Measurements from ENCODE around the gene ZNF611. TPM values are rescaled to one million over a fixed set of nuclear protein-coding genes. Genes with fewer than 3 reads are reported as not detected.
"Not testable (repeated sequence)": the region's sequence is repeated elsewhere in the genome, so short reads cannot be mapped to it uniquely, and the experiment has no call there.

The ZNF611 gene
- total RNA-seq, 1 experiment from 2014 or later, result 16.6 TPM

GRCh38 chr19:52687684-52688083, 47.2 kb downstream of the ZNF611 start:
- in situ Hi-C loops (cut with HindIII; ENCODE audit: low pct_unique_long_range_greater_than_20kb, low sequenced_read_pairs), result no loop called here

GRCh38 chr19:52685811-52686210, 49.0 kb downstream of the ZNF611 start:
- H3K36me3 ChIP-seq (ENCODE audit: control insufficient read depth, insufficient read depth, low read length), result no peaks in the 10 kb centered on the region
- DNase-seq (ENCODE audit: low read depth, low spot score) (no peak), ATAC-seq (no peak)
- H3K27ac ChIP-seq (ENCODE audit: low read length), result no peak overlapping the region
- H3K4me1 ChIP-seq (ENCODE audit: control insufficient read depth, insufficient read depth, low read length), result peaks cover 3% of the 10 kb centered on the region; the same call in 1 of the 2 replicates
- ChIA-PET CTCF (no interaction called here), POLR2A (interaction anchor here (0.6 kb wide), 1 partner anchor 82 kb away, joined by 15 read pairs; no protein-coding TSS in a partner anchor)
- H3K4me3 ChIP-seq (ENCODE audit: low read depth in 2 of 2, low read length in 2 of 2), result no peak overlapping the region
- TF ChIP-seq, protein P1, sequence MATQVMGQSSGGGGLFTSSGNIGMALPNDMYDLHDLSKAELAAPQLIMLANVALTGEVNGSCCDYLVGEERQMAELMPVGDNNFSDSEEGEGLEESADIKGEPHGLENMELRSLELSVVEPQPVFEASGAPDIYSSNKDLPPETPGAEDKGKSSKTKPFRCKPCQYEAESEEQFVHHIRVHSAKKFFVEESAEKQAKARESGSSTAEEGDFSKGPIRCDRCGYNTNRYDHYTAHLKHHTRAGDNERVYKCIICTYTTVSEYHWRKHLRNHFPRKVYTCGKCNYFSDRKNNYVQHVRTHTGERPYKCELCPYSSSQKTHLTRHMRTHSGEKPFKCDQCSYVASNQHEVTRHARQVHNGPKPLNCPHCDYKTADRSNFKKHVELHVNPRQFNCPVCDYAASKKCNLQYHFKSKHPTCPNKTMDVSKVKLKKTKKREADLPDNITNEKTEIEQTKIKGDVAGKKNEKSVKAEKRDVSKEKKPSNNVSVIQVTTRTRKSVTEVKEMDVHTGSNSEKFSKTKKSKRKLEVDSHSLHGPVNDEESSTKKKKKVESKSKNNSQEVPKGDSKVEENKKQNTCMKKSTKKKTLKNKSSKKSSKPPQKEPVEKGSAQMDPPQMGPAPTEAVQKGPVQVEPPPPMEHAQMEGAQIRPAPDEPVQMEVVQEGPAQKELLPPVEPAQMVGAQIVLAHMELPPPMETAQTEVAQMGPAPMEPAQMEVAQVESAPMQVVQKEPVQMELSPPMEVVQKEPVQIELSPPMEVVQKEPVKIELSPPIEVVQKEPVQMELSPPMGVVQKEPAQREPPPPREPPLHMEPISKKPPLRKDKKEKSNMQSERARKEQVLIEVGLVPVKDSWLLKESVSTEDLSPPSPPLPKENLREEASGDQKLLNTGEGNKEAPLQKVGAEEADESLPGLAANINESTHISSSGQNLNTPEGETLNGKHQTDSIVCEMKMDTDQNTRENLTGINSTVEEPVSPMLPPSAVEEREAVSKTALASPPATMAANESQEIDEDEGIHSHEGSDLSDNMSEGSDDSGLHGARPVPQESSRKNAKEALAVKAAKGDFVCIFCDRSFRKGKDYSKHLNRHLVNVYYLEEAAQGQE (IDR thresholded peaks at IDR 0.05; ENCODE audit: insufficient read depth in 1 of 2, low read depth in 2 of 2, low read length in 1 of 2), result no peak
- TF ChIP-seq POLR2AphosphoS5 (IDR thresholded peaks at IDR 0.05; ENCODE audit: low read depth, low read length), result no peak
- TF ChIP-seq, protein P2, sequence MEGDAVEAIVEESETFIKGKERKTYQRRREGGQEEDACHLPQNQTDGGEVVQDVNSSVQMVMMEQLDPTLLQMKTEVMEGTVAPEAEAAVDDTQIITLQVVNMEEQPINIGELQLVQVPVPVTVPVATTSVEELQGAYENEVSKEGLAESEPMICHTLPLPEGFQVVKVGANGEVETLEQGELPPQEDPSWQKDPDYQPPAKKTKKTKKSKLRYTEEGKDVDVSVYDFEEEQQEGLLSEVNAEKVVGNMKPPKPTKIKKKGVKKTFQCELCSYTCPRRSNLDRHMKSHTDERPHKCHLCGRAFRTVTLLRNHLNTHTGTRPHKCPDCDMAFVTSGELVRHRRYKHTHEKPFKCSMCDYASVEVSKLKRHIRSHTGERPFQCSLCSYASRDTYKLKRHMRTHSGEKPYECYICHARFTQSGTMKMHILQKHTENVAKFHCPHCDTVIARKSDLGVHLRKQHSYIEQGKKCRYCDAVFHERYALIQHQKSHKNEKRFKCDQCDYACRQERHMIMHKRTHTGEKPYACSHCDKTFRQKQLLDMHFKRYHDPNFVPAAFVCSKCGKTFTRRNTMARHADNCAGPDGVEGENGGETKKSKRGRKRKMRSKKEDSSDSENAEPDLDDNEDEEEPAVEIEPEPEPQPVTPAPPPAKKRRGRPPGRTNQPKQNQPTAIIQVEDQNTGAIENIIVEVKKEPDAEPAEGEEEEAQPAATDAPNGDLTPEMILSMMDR (IDR thresholded peaks at IDR 0.05), result no peak
- no peak for TF ChIP-seq TCF7L2 (IDR thresholded peaks at IDR 0.05; ENCODE audit: low read depth, low read length)
- no peak for TF ChIP-seq SIN3A (IDR thresholded peaks at IDR 0.05; ENCODE audit: borderline replicate concordance, insufficient read depth, low read depth, low read length)
- H3K9me3 ChIP-seq (ENCODE audit: control insufficient read depth, insufficient read depth, low read depth, low read length), result no peaks in the 10 kb centered on the region
- in situ Hi-C loops (cut with HindIII; ENCODE audit: low pct_unique_long_range_greater_than_20kb, low sequenced_read_pairs), result no loop called here
- BruUV-seq (replicated peaks), result no TSS peak
- H3K27me3 ChIP-seq (ENCODE audit: control insufficient read depth, insufficient read depth, low read length), result no peaks in the 10 kb centered on the region
- intact Hi-C loops (cut with micrococcal nuclease; ENCODE audit: unreplicated experiment), result no loop called here

More at GRCh38 chr19:52687684-52688083, 47.2 kb downstream of the ZNF611 start:
- DNase-seq (ENCODE audit: low read depth, low spot score), result no peak
- intact Hi-C loops (cut with micrococcal nuclease; ENCODE audit: unreplicated experiment), result no loop called here
- POLR2A ChIA-PET, result no interaction called here
- Histone ChIP-seq H3K4me1 (ENCODE audit: control insufficient read depth, insufficient read depth, low read length) (peaks cover 8% of the 10 kb centered on the region), H3K27ac (ENCODE audit: low read length) (no peak overlapping the region), H3K27me3 (ENCODE audit: control insufficient read depth, insufficient read depth, low read length) (no peaks in the 10 kb centered on the region), H3K4me3 (ENCODE audit: low read depth in 2 of 2, low read length in 2 of 2) (no peak overlapping the region), H3K36me3 (ENCODE audit: control insufficient read depth, insufficient read depth, low read length) (no peaks in the 10 kb centered on the region), H3K9me3 (ENCODE audit: control insufficient read depth, insufficient read depth, low read depth, low read length) (no peaks in the 10 kb centered on the region)
- TF ChIP-seq, protein P2 (IDR thresholded peaks at IDR 0.05), result no peak
- TF ChIP-seq SIN3A (IDR thresholded peaks at IDR 0.05; ENCODE audit: borderline replicate concordance, insufficient read depth, low read depth, low read length), result no peak
- no peak for TF ChIP-seq TCF7L2 (IDR thresholded peaks at IDR 0.05; ENCODE audit: low read depth, low read length)
- TF ChIP-seq, protein P1 (IDR thresholded peaks at IDR 0.05; ENCODE audit: insufficient read depth in 1 of 2, low read depth in 2 of 2, low read length in 1 of 2), result no peak
- TF ChIP-seq POLR2AphosphoS5 (IDR thresholded peaks at IDR 0.05; ENCODE audit: low read depth, low read length), result no peak
- no TSS peak for BruUV-seq (replicated peaks)
- ATAC-seq, result no peak
- CTCF ChIA-PET, result no interaction called here

- POLR2A ChIA-PET, result interaction anchor here (0.7 kb wide), 1 partner anchor 110 kb away, joined by 18 read pairs; no protein-coding TSS in a partner anchor
- CTCF ChIA-PET; H3K27me3 ChIP-seq (ENCODE audit: control insufficient read depth, insufficient read depth, low read length); BruUV-seq (replicated peaks); ATAC-seq; DNase-seq (ENCODE audit: low read depth, low spot score); H3K27ac ChIP-seq (ENCODE audit: low read length); H3K4me3 ChIP-seq (ENCODE audit: low read depth in 2 of 2, low read length in 2 of 2); H3K9me3 ChIP-seq (ENCODE audit: control insufficient read depth, insufficient read depth, low read depth, low read length); in situ Hi-C loops (cut with HindIII; ENCODE audit: low pct_unique_long_range_greater_than_20kb, low sequenced_read_pairs); H3K4me1 ChIP-seq (ENCODE audit: control insufficient read depth, insufficient read depth, low read length); H3K36me3 ChIP-seq (ENCODE audit: control insufficient read depth, insufficient read depth, low read length); intact Hi-C loops (cut with micrococcal nuclease; ENCODE audit: unreplicated experiment): not testable (repeated sequence)
Measured at GRCh38 chr19:52681216-52681615, 53.6 kb downstream of the ZNF611 start.
